GM12873 (cell line): ENCODE data around the gene TBCE.

ENCODE experiments used
- CTCF ChIP-seq: IDR thresholded peaks from 2 replicates; pipeline ENCODE4 v1.5.1; 2012; ENCODE audit warnings: low read depth, mild to moderate bottlenecking, moderate library complexity, low read length, control low read depth; ENCODE audit not compliant: insufficient read depth; ENCODE audit errors: missing control alignments

Gene TBCE

GRCh38 chr1:235468970-235469369 lies 101.7 kb downstream of the TBCE start:
- no peak for TF ChIP-seq CTCF

GRCh38 chr1:235470741-235471439 lies 103.7 kb downstream of the TBCE start:
- no peak for TF ChIP-seq CTCF

- TF ChIP-seq CTCF, result no peak
Measured at GRCh38 chr1:235473806-235474205, 106.6 kb downstream of the TBCE start.

GRCh38 chr1:235483090-235483489 lies 115.9 kb downstream of the TBCE start:
- TF ChIP-seq CTCF, result no peak

- no peak for TF ChIP-seq CTCF
Measured at GRCh38 chr1:235485558-235485957, 118.3 kb downstream of the TBCE start.

GRCh38 chr1:235486321-235486720 lies 119.1 kb downstream of the TBCE start:
- no peak for TF ChIP-seq CTCF

GRCh38 chr1:235491644-235492043 lies 124.4 kb downstream of the TBCE start:
- TF ChIP-seq CTCF, result no peak
